GM19023 (cell line): ENCODE data around the gene SORCS2.

Source experiments
- ATAC-seq: cut with Tn5 transposase; IDR thresholded peaks from one replicate; pipeline ENCODE4 v1.9.1; 2021; ENCODE audit warnings: mild to moderate bottlenecking, moderate library complexity; ENCODE audit not compliant: unreplicated experiment

The SORCS2 gene

DNA sequence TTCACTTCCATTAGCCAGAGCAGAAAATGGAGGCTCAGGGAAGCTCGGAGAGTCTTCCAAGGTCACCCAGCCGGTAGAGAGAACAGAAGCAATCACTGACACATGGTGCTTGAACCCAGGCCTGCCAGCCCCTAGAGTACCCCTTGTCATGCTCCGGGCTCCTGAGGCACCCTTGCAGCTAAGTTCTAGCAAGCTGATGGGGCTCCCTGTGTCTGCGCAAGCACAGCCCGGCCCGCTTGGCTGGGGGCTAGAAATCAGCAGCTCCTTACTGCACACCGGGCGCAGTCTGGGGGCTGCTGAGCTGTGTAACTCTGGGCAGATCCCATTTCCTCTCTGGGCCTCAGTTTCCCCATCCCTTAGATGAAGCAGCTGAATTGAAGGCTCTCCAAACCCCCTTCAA lies 344.5 kb downstream of the SORCS2 start:
- no peak for ATAC-seq

DNA sequence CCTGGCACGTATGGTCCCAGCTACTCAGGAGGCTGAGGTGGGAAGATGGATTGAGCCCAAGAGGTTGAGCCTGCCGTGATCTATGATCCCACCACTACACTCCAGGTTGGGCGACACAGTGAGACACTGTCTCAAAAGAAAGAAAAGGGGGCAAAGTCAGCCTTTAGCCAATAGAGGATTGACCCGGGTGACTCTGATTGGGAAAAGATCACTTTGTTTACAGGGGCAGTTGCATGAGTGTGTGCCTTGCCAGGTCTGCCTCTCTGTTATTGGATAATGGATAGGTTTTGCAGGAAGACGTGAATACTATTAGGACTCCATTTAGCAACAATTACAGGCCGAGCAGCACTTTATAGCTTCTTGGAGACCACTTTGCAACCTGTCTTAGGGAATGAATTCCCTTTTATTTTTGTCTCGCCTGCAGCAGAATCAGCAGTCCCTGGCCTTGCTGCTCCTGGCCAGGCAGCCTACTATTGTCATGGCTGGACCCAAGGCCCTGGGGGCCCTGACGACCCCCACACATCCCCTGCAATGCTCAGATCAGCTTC lies 345.6 kb downstream of the SORCS2 start:
- no peak for ATAC-seq

- ATAC-seq = no peak
Measured at GRCh38 chr4:7538518-7538917, 346.2 kb downstream of the SORCS2 start.

DNA sequence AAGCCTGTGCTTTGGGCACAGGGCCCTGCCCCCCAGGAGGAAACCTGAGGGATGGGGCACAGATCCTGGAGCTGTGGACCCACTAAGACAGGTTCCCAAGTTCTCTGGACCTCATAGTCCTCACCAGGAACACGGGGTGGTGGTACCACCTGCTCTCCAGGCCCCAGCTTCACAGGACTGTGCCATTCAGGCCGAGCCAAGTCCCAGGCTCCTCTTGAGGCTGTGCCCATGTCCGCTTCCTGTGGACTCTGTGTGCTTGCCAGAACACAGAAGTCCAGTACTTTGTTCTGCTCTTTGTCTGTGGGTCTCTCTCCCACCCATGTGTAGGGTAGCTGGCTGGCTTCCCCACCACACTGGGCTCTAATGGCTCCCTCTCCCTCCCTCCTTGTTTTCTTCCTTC lies 346.8 kb downstream of the SORCS2 start:
- no peak for ATAC-seq

- no peak for ATAC-seq
Measured at GRCh38 chr4:7539659-7540058, 347.3 kb downstream of the SORCS2 start.

- no peak for ATAC-seq
Measured at GRCh38 chr4:7540206-7540605, 347.9 kb downstream of the SORCS2 start.

DNA sequence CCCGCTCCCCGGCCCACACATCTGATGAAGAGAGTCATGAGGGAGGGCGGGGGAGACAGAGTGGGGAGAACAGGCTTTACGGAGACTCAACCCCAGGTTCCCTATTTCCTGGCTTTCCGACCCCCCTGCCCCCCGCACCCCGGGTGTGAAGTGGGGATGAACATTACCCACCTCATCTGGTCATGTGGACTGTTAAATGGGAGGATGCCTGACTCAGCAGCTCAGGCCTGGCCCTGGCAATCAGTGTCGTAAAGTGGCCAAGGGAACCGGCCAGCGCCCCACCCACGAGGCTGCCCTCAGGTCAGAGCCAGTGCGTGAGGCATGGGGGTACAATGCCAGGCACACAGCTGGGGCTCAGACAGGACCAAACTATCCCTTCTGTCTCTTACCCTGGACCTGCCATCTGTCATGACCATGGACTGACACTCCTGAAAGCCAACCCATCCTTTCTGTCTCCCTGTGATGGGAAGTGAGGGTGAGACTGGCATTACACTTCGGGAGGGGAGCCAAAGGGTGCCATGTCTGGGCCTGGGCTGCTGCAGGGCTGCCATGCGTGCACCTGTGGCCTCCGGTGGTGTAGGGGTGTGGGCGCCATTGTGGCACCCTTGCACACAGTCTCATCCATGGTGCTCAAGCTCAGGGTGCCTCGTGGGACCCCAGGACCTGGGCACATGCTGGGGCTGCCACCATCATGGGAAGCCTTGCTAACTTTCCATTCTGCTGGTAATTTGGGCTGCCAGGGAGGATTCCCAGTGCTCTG lies 348.5 kb downstream of the SORCS2 start:
- no peak for ATAC-seq

GRCh38 chr4:7541414-7541810 lies 349.1 kb downstream of the SORCS2 start:
- no peak for ATAC-seq

DNA sequence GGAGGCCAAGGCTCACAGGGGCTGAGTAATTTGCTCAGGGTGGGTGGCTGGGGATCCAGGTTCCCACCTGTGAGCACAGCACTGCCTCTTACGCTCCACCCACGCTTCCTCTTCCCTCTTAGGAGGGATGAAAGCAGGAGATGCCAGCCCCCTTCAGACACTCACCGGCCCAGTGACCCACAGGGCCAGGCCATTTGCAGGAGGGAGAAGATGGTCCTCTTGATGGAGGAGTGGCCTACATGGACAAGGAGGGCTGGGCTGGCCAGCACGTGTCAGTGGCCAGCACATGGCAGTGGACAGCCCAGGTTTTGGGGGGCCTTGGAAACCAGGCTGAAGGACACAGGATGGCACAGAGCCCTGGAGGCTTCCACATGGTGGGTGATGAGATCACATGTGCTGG lies 350.4 kb downstream of the SORCS2 start:
- ATAC-seq = no peak

GRCh38 chr4:7546152-7546808 lies 353.9 kb downstream of the SORCS2 start:
- no peak for ATAC-seq

DNA sequence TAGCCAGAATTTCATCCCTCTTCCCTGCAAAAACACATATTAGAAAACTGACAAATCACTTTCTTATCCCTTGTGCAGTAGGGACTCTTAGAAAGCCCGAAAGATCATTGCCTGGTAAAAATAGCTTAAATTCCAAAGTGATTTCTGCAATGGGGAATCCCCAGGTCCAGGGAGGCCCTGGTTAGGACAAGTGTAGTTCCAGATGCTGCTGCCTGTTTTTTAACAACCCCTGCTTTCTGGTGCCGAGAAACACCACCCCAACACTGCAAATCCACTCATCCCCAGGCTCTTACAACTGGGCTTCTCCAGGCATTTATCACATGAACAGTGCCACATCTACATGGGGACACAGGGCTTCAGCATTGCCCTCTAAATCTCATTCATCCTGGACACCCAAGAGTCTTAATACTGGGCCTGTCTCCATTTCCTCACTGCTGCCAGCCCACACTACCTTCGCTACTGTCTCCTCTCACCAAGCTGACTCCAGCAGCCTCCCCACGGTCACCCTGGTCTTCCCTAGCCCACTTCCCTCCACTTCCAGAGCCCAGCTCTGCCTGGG lies 354.6 kb downstream of the SORCS2 start:
- no peak for ATAC-seq

DNA sequence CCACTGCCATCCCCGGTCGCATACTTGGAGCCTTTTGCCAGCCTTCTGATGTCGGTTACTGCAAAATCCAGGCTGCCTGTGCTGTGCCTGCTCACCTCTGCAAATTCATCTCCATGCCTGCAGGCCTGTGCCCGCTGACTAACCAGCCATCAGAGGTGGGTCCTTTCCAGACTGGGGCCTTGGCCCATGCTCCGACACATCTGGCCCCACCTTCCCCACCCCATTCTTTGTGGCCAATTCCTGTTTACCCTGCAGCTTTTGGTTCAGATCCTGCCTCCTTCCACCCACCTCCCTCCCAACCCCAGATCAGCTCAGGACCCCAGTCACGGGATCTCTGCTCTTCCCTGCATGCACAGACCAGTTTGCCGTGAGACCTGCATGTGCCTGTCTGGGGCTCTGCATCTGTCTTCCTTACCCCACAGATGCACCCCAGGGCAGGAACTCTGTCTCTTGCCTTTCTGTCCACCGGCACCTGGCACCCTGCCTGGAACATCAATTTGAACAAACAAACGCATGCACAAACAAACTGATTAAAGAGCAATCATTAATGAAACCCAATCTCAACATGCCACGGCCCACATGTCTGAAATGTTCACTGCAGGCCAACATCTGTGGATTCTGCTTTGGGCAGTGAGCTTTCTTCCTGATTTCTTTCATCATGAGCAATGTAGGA lies 355.2 kb downstream of the SORCS2 start:
- no peak for ATAC-seq

DNA sequence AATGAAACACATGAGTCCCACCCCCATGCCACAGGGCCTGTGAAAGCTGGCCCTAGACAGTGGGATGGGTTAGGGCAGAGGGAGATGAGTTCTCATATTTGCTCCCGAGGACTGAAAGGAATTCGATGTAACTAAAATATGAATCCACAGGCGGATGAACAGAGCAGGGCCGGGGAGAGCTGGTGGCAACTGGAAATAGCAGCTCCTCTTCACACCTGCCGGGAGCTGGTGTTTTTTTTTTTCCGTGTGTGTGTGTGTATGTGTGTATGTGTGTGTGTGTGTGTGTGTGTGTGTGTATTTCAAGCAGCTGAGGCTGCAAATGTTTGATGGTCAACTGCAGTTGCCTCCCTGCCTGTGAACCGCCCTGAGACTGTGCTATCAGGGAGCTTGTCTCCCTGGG lies 357.5 kb downstream of the SORCS2 start:
- no peak for ATAC-seq

DNA sequence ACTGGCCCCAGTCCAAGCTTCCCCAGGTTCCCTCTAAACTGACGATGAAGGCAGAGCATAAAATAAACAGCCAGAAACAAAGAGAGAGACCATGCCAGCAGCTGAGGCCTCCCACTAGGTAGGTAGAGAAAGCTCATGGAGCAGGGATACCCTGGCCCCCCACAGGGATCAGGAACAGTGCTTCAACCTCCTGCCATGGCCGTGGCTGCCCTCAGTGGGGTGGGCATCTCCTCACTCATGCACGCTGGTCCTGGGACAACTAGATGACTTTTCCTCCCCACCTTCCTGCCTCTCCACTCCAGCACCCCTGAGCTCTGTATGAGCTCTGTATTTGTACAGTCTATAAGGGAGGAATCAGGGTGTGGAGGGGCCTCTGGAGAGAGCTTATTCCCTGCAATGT lies 360.1 kb downstream of the SORCS2 start:
- no peak for ATAC-seq

DNA sequence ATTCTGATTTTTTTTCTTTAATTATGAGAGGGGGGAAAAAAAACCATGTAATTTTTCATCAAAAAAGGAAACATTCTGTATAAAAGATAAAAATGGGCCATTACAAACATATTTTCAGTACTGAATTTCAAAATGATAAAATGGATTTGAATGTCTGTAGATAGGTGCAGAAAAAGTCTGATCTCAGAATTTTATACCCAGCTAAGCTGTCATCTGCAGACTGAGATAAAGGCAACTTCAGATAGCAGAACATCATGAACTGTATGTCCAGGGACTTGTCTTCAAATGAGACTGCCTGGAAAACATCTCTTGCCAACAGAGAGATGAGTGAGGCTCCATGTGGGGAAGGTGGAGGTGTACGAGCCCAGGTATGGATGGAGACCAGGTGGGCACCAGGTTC lies 360.9 kb downstream of the SORCS2 start:
- no peak for ATAC-seq

- no peak for ATAC-seq
Measured at GRCh38 chr4:7554905-7555304, 362.6 kb downstream of the SORCS2 start.

- no peak for ATAC-seq
Measured at GRCh38 chr4:7556558-7556957, 364.2 kb downstream of the SORCS2 start.

- no peak for ATAC-seq
Measured at GRCh38 chr4:7557456-7557855, 365.1 kb downstream of the SORCS2 start.

- no peak for ATAC-seq
Measured at GRCh38 chr4:7558436-7558835, 366.1 kb downstream of the SORCS2 start.

- no peak for ATAC-seq
Measured at GRCh38 chr4:7559316-7559715, 367.0 kb downstream of the SORCS2 start.

DNA sequence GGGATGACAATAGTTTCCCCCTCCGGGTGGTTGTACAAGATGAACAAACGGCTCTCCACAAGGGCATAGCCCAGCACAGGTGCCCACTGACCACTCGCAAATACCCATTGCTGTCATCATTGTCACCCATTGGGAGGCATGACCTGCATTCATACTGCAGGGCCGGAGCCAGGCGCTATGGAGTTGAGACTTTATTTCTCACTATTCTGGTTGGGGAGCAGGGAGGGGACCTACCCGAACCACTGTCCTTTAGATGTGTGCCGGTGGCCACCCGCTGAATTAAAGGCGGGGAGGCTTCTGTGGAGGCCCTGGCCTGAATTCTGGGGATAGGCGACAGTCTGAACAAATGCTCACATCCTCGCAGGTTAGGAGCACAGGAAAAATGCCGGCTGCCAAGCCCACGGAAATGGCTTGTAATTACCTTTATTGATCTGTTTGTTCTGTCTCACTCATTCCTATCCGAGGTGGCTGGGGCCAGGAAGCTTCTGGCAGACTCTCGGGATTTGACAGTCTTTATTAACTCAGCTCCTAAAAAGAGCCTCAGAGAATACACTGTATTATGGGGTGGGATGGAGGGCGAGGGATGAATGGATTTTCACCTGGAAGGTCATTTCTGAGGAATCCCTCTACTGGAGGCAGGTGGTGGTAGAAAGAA lies 367.5 kb downstream of the SORCS2 start:
- ATAC-seq = no peak
